ENCODE measurements around the gene PRPF19. TPM values are rescaled to one million over a fixed set of nuclear protein-coding genes. Genes with fewer than 3 reads are reported as not detected.

Gene PRPF19
- total and polyA plus RNA-seq, 4 experiments from 2014 or later = 10.8 to 99.2 (median 57.2) TPM

- Mint-ChIP-seq H3K4me3 (peak overlapping the region in 5 of 8 donors; percentile 36 to 88 (median 79)), H3K27ac (peak overlapping the region in 2 of 7 donors; percentile 36 to 55), H3K36me3 (no peaks in the 10 kb centered on the region), H3K9me3 (no peaks in the 10 kb centered on the region), H3K4me1 (peaks cover 6 to 20% (median 11%) of the 10 kb centered on the region in 4 donors), H3K27me3 (peaks cover 5 to 13% of the 10 kb centered on the region in 2 donors)
- no peaks in the 10 kb centered on the region for H3K36me3 ChIP-seq (ENCODE audit: insufficient read depth, low read length)
- no peak for DNase-seq
- no peaks in the 10 kb centered on the region for H3K9me3 ChIP-seq (ENCODE audit: control insufficient read depth in 1 of 2, low read length in 2 of 2)
- no peak overlapping the region for H3K4me3 ChIP-seq (ENCODE audit: low read length in 2 of 2)
- ChIA-PET POLR2A (ENCODE audit: partially characterized antibody) (no interaction called here), CTCF (ENCODE audit: partially characterized antibody) (no interaction called here)
- H3K27me3 ChIP-seq (ENCODE audit: insufficient read depth, low read length) = peaks cover 9% of the 10 kb centered on the region
- intact Hi-C loops (cut with micrococcal nuclease) = no loop called here
- peaks cover 9% of the 10 kb centered on the region for H3K4me1 ChIP-seq (ENCODE audit: insufficient read depth, low read length)
- H3K27ac ChIP-seq (ENCODE audit: low read depth, low read length) = no peak overlapping the region
These were observed 45.2 kb upstream of the PRPF19 start for GRCh38 chr11:60951606-60951903.

- DNase-seq = peak in 4 of 5 donors; percentile 18 to 40 (median 31)
- ChIA-PET POLR2A (ENCODE audit: partially characterized antibody) (interaction anchor here (0.6 kb wide), 2 partner anchors 183 to 383 kb away, joined by 3 to 4 read pairs; no protein-coding TSS in a partner anchor), CTCF (ENCODE audit: partially characterized antibody) (no interaction called here)
- Mint-ChIP-seq H3K9me3 (peaks cover 0 to 2% (median 0%) of the 10 kb centered on the region in 8 donors), H3K4me3 (peak overlapping the region in 2 of 8 donors; percentile 64 to 88), H3K27me3 (peaks cover 5 to 13% of the 10 kb centered on the region in 2 donors), H3K4me1 (peaks cover 6 to 20% (median 11%) of the 10 kb centered on the region in 4 donors), H3K27ac (no peak overlapping the region), H3K36me3 (no peaks in the 10 kb centered on the region)
- intact Hi-C loops (cut with micrococcal nuclease) = no loop called here
- H3K27me3 ChIP-seq (ENCODE audit: insufficient read depth, low read length) = peaks cover 9% of the 10 kb centered on the region
- H3K4me1 ChIP-seq (ENCODE audit: insufficient read depth, low read length) = peaks cover 9% of the 10 kb centered on the region
- H3K27ac ChIP-seq (ENCODE audit: low read depth, low read length) = no peak overlapping the region
- no peaks in the 10 kb centered on the region for H3K9me3 ChIP-seq (ENCODE audit: control insufficient read depth in 1 of 2, low read length in 2 of 2)
- no peaks in the 10 kb centered on the region for H3K36me3 ChIP-seq (ENCODE audit: insufficient read depth, low read length)
- H3K4me3 ChIP-seq (ENCODE audit: low read length in 2 of 2) = no peak overlapping the region
These were observed 44.7 kb upstream of the PRPF19 start for GRCh38 chr11:60950933-60951605.

DNA sequence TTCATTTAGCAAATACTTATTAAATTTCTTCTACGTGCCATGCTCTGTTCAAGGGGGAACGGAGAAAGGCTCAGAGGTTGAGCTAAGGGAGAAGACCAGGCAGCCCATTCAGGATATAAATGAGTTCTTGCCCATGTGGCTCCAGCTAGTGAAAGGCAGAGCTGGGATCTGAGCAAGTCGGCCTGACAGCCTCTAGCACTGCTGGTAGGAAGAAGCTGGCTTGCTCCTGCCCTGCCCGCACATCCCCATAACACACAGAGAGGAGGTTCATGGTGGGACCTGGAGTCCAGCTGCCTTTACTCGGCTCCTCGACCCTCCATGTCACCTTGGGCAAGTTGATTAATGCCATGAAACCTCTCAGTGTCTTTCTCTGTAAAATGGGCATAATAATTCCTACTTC, 43.6 kb upstream of the PRPF19 start:
- ChIA-PET CTCF (ENCODE audit: partially characterized antibody) (no interaction called here), POLR2A (ENCODE audit: partially characterized antibody) (interaction anchor here (0.8 kb wide), 1 partner anchor 44 kb away, joined by 3 read pairs; the partner anchor contains the start of gene PRPF19)
- no peaks in the 10 kb centered on the region for H3K36me3 ChIP-seq (ENCODE audit: insufficient read depth, low read length)
- peak overlapping the region in 7 of 8 donors; percentile 39 to 64 (median 45) for H3K4me3 Mint-ChIP-seq
- no peaks in the 10 kb centered on the region for H3K9me3 ChIP-seq (ENCODE audit: control insufficient read depth in 1 of 2, low read length in 2 of 2)
- no peak overlapping the region for H3K27ac Mint-ChIP-seq
- peaks cover 0 to 2% (median 0%) of the 10 kb centered on the region in 8 donors for H3K9me3 Mint-ChIP-seq
- peaks cover 9% of the 10 kb centered on the region for H3K4me1 ChIP-seq (ENCODE audit: insufficient read depth, low read length)
- no peak overlapping the region for H3K4me3 ChIP-seq (ENCODE audit: low read length in 2 of 2)
- H3K27me3 Mint-ChIP-seq = peaks cover 5 to 13% of the 10 kb centered on the region in 2 donors
- H3K27ac ChIP-seq (ENCODE audit: low read depth, low read length) = no peak overlapping the region
- H3K4me1 Mint-ChIP-seq = peaks cover 6 to 20% (median 11%) of the 10 kb centered on the region in 4 donors
- DNase-seq = no peak
- H3K36me3 Mint-ChIP-seq = no peaks in the 10 kb centered on the region
- intact Hi-C loops (cut with micrococcal nuclease) = no loop called here
- H3K27me3 ChIP-seq (ENCODE audit: insufficient read depth, low read length) = peaks cover 9% of the 10 kb centered on the region

GRCh38 chr11:60948250-60948649, 41.9 kb upstream of the PRPF19 start:
- H3K4me3 Mint-ChIP-seq = no peak overlapping the region
- Histone ChIP-seq H3K9me3 (ENCODE audit: control insufficient read depth in 1 of 2, low read length in 2 of 2) (no peaks in the 10 kb centered on the region), H3K27ac (ENCODE audit: low read depth, low read length) (no peak overlapping the region), H3K4me1 (ENCODE audit: insufficient read depth, low read length) (peaks cover 9% of the 10 kb centered on the region), H3K4me3 (ENCODE audit: low read length in 2 of 2) (no peak overlapping the region), H3K36me3 (ENCODE audit: insufficient read depth, low read length) (no peaks in the 10 kb centered on the region), H3K27me3 (ENCODE audit: insufficient read depth, low read length) (peaks cover 9% of the 10 kb centered on the region)
- POLR2A ChIA-PET (ENCODE audit: partially characterized antibody) = interaction anchor here (0.7 to 1.2 kb wide), 2 partner anchors 20 to 33 kb away, joined by 3 read pairs; no protein-coding TSS in a partner anchor
- intact Hi-C loops (cut with micrococcal nuclease) = no loop called here
- H3K4me1 Mint-ChIP-seq = peaks cover 6 to 20% (median 11%) of the 10 kb centered on the region in 4 donors
- CTCF ChIA-PET (ENCODE audit: partially characterized antibody) = interaction anchor here (0.8 kb wide), 1 partner anchor 21 kb away, joined by 3 read pairs; no protein-coding TSS in a partner anchor
- peak overlapping the region in 1 of 7 donors; percentile 59 for H3K27ac Mint-ChIP-seq
- peaks cover 8 to 13% of the 10 kb centered on the region in 2 donors for H3K27me3 Mint-ChIP-seq
- H3K36me3 Mint-ChIP-seq = no peaks in the 10 kb centered on the region
- DNase-seq = no peak
- H3K9me3 Mint-ChIP-seq = peaks cover 0 to 2% (median 0%) of the 10 kb centered on the region in 8 donors

DNA sequence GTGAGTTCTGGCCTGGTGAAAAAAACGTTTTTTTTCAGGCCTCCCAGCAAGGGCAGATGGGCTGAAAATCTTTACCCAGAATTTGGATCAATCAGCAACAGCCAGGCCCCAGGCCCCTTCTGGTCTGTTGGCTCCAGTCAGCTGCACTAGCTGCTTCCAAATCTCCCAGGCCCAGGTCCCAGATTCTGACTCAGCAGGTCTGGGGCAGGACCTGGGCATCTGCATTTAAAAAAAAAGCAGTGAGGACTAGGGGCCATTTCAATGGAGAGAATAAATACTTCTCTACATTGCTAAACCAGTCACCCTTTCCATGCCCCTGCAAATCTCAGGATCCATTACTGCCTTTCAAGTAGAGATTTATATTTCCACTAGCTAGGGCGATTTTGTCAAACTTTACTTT, 41.3 kb upstream of the PRPF19 start:
- POLR2A ChIA-PET (ENCODE audit: partially characterized antibody) = interaction anchor here (0.7 to 1.2 kb wide), 2 partner anchors 19 to 32 kb away, joined by 3 read pairs; no protein-coding TSS in a partner anchor
- H3K27ac Mint-ChIP-seq = no peak overlapping the region

DNA sequence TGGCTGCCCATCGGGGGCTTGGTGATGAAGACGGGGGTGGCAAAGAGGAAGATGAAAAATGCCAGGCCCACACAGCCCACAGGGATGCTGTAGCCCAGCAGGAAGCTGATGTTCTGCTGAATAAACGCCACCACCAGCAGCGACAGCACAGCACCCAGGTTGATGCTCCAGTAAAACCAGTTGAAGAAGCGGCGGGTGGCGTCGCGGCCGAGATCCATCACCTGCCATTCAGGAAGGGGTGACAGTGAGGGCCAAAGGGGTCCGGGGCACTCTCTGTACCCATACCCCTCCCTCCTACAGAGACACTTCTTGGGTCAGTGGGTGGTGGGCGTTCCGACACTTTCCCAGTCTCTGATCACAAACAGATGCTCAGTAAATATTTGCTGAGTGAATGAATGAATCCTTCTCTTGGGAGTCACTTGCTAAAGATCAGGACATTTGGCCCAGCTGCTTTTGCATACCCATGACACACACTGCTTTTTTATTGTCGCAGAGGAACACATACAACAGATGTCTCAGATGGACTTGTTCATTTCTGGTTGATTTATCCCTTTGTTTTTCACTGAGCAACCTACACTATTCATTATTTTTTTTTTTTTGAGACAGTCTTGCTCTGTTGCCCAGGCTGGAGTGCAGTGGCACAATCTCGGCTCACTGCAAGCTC, 40.3 kb upstream of the PRPF19 start:
- Mint-ChIP-seq H3K36me3 (no peaks in the 10 kb centered on the region), H3K4me3 (no peak overlapping the region), H3K9me3 (peaks cover 0 to 2% (median 0%) of the 10 kb centered on the region in 8 donors), H3K27ac (no peak overlapping the region), H3K27me3 (peaks cover 3 to 7% of the 10 kb centered on the region in 2 donors), H3K4me1 (peaks cover 0 to 6% (median under 1%) of the 10 kb centered on the region in 4 donors)
- no peaks in the 10 kb centered on the region for H3K9me3 ChIP-seq (ENCODE audit: control insufficient read depth in 1 of 2, low read length in 2 of 2)
- H3K27me3 ChIP-seq (ENCODE audit: insufficient read depth, low read length) = peaks cover 9% of the 10 kb centered on the region
- no peaks in the 10 kb centered on the region for H3K4me1 ChIP-seq (ENCODE audit: insufficient read depth, low read length)
- H3K4me3 ChIP-seq (ENCODE audit: low read length in 2 of 2) = no peak overlapping the region
- ChIA-PET CTCF (ENCODE audit: partially characterized antibody) (no interaction called here), POLR2A (ENCODE audit: partially characterized antibody) (no interaction called here)
- H3K27ac ChIP-seq (ENCODE audit: low read depth, low read length) = no peak overlapping the region
- H3K36me3 ChIP-seq (ENCODE audit: insufficient read depth, low read length) = no peaks in the 10 kb centered on the region
- intact Hi-C loops (cut with micrococcal nuclease) = no loop called here
- DNase-seq = no peak

More for the DNA sequence above, 41.3 kb upstream of the PRPF19 start:
- no peak overlapping the region for H3K27ac ChIP-seq (ENCODE audit: low read depth, low read length)
- peaks cover 0 to 2% (median 0%) of the 10 kb centered on the region in 8 donors for H3K9me3 Mint-ChIP-seq
- H3K36me3 ChIP-seq (ENCODE audit: insufficient read depth, low read length) = no peaks in the 10 kb centered on the region
- CTCF ChIA-PET (ENCODE audit: partially characterized antibody) = interaction anchor here (0.8 kb wide), 1 partner anchor 22 kb away, joined by 3 read pairs; no protein-coding TSS in a partner anchor
- DNase-seq = no peak
- peaks cover 9% of the 10 kb centered on the region for H3K27me3 ChIP-seq (ENCODE audit: insufficient read depth, low read length)
- no peak overlapping the region for H3K4me3 Mint-ChIP-seq
- H3K9me3 ChIP-seq (ENCODE audit: control insufficient read depth in 1 of 2, low read length in 2 of 2) = no peaks in the 10 kb centered on the region
- peaks cover 6 to 9% of the 10 kb centered on the region in 2 donors for H3K27me3 Mint-ChIP-seq
- no peaks in the 10 kb centered on the region for H3K36me3 Mint-ChIP-seq
- intact Hi-C loops (cut with micrococcal nuclease) = no loop called here
- H3K4me1 Mint-ChIP-seq = peaks cover 2 to 15% (median 8%) of the 10 kb centered on the region in 4 donors
- peaks cover 7% of the 10 kb centered on the region for H3K4me1 ChIP-seq (ENCODE audit: insufficient read depth, low read length)
- H3K4me3 ChIP-seq (ENCODE audit: low read length in 2 of 2) = no peak overlapping the region

- Histone ChIP-seq H3K27me3 (ENCODE audit: insufficient read depth, low read length) (peaks cover 3% of the 10 kb centered on the region), H3K36me3 (ENCODE audit: insufficient read depth, low read length) (no peaks in the 10 kb centered on the region), H3K9me3 (ENCODE audit: control insufficient read depth in 1 of 2, low read length in 2 of 2) (no peaks in the 10 kb centered on the region), H3K4me3 (ENCODE audit: low read length in 2 of 2) (no peak overlapping the region), H3K4me1 (ENCODE audit: insufficient read depth, low read length) (no peaks in the 10 kb centered on the region), H3K27ac (ENCODE audit: low read depth, low read length) (no peak overlapping the region)
- Mint-ChIP-seq H3K27ac (peak overlapping the region in 1 of 7 donors; percentile 77), H3K4me3 (no peak overlapping the region), H3K27me3 (peaks cover 3 to 7% of the 10 kb centered on the region in 2 donors), H3K9me3 (peaks cover 0 to 2% (median 0%) of the 10 kb centered on the region in 8 donors), H3K36me3 (no peaks in the 10 kb centered on the region), H3K4me1 (peaks cover 0 to 4% (median 0%) of the 10 kb centered on the region in 4 donors)
- CTCF ChIA-PET (ENCODE audit: partially characterized antibody) = interaction anchor here (0.8 to 1.8 kb wide), 3 partner anchors 9 to 242 kb away, joined by 3 to 7 read pairs (median 3); no protein-coding TSS in a partner anchor
- intact Hi-C loops (cut with micrococcal nuclease) = no loop called here
- DNase-seq = no peak
- POLR2A ChIA-PET (ENCODE audit: partially characterized antibody) = no interaction called here
These were observed 38.9 kb upstream of the PRPF19 start for GRCh38 chr11:60945295-60945667.
